ENCODE results near the gene ZNF670.

DNA sequence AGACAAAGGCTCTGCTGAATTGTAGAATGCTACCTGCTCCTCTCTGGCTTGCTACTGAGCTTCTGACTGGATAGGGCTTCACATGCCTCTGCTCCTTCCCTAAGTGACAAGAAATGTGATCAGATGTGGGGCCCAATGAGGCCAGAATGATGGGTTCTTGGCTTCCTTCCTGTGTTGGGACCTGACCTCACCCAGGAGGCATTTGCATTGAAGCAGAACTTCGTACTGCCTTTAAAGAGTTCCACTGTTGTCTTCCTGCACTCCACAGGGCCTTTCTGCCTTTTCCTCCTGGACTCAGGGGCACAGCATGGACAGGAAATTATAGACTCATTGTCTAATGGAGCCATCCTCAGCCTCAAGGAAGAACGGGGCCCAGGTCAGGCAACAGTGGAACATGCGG, 14.3 kb downstream of the ZNF670 start:
- TF ChIP-seq CTCF (IDR thresholded peaks at IDR 0.05) (no peak), RAD21 (IDR thresholded peaks at IDR 0.05; ENCODE audit: low read length) (no peak), RXRA (IDR thresholded peaks at IDR 0.05; ENCODE audit: borderline replicate concordance, low read depth) (no peak), NFIC (IDR thresholded peaks at IDR 0.05; ENCODE audit: borderline replicate concordance) (no peak), MXI1 (IDR thresholded peaks at IDR 0.05; ENCODE audit: low read depth, low read length) (no peak), FOSL2 (IDR thresholded peaks at IDR 0.05; ENCODE audit: borderline replicate concordance, low read depth) (no peak), YY1 (IDR thresholded peaks at IDR 0.05; ENCODE audit: low read depth) (no peak), TEAD4 (IDR thresholded peaks at IDR 0.05; ENCODE audit: borderline replicate concordance, insufficient read depth) (no peak)
- TF ChIP-seq, protein P1, sequence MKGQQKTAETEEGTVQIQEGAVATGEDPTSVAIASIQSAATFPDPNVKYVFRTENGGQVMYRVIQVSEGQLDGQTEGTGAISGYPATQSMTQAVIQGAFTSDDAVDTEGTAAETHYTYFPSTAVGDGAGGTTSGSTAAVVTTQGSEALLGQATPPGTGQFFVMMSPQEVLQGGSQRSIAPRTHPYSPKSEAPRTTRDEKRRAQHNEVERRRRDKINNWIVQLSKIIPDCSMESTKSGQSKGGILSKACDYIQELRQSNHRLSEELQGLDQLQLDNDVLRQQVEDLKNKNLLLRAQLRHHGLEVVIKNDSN (IDR thresholded peaks at IDR 0.05; ENCODE audit: borderline replicate concordance, low read depth): no peak

All from SK-N-SH (cell line).